NCI-H128 (cell line): ENCODE data around the gene LNPK.
"Not testable (repeated sequence)": the region's sequence is repeated elsewhere in the genome, so short reads cannot be mapped to it uniquely, and the experiment has no call there.

Source experiments
- DNase-seq: peaks from one replicate; lab custom pipeline; 2025; ENCODE audit not compliant: unreplicated experiment; lab: John Stamatoyannopoulos, UW

LNPK gene

GRCh38 chr2:175976391-175977157, 25.5 kb downstream of the LNPK start:
- no peak for DNase-seq

- no peak for DNase-seq
These were observed 28.7 kb downstream of the LNPK start for GRCh38 chr2:175973373-175973772.

GRCh38 chr2:175966839-175967238, 35.2 kb downstream of the LNPK start:
- DNase-seq = no peak

DNA sequence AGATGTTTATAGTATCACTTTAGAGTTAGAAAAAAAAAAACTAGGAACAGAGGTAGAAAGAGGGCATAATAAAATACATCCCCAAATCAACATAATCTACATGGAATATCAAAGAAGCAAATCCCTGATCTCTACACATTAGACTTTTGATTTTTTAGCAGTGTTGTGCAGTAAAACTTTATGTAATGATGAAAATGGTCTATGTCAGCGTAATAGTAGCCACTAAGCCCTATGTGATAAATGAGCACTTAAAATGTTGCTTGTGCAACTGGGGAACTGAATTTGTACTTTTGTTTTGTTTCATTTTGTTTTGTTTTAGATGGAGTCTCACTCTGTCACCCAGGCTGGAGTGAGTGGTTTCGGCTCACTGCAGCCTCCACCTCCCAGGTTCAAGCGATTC, 36.3 kb downstream of the LNPK start:
- no peak for DNase-seq

- DNase-seq = no peak
These were observed 37.9 kb downstream of the LNPK start for GRCh38 chr2:175964195-175964594.

GRCh38 chr2:175963171-175963570, 38.9 kb downstream of the LNPK start:
- DNase-seq = not testable (repeated sequence)

GRCh38 chr2:175957845-175958244, 44.2 kb downstream of the LNPK start:
- no peak for DNase-seq

DNA sequence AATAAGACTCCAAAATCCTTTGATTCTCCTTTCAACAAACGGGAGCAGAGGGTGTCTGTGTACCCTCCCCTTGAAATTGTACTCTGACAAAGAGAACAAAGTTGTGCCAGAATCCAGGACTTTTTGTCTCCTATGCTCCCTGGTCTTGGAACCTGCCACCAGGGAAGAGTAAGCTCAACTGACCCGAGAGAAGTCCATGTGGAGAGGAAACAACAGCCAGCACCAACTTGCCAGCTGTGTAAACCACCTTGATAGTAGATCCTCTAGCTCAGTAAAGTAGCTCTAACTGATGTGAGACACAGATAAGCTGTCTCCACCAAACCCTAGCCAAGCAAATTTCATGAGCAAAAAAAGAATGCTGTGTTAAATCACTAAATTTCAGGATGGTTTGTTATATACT, 46.9 kb downstream of the LNPK start:
- DNase-seq = no peak

- DNase-seq = no peak
These were observed 51.6 kb downstream of the LNPK start for GRCh38 chr2:175950512-175950911.

DNA sequence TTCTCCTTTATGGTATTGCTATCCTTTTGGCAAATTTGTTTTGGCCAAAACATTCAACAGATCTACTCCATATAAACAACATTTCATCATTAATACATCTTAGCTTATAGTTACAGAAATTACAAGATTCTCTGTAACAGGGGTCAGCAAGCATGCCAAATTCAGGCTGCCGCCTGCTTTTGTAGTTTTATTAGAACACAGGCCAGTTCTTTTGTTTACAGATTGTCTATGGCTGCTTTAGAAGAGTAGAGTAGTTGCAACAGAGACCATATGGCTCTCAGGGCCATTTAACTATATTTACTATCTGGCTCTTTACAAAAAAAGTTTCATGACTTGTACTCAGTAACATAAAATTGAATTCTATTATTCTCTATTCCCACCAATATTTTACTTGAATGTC, 53.9 kb downstream of the LNPK start:
- no peak for DNase-seq

DNA sequence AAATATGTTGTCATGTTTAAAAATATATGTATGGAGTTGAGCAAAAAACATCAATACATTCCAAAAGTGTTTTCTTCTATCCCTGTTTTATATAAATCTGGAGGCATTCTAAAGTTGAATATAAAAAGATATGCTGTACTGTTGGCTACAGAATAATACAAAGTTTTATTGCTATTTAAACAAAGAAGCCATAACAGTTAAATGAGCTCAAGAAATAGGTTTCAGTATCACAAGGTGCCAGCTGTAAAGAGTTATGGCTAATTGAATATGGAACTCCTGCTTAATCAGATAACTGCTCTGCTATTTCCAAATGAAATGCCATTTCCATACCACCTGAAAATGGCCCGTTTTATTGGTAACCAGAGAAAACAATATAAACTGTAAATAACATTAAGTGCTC, 55.0 kb downstream of the LNPK start:
- DNase-seq = no peak

DNA sequence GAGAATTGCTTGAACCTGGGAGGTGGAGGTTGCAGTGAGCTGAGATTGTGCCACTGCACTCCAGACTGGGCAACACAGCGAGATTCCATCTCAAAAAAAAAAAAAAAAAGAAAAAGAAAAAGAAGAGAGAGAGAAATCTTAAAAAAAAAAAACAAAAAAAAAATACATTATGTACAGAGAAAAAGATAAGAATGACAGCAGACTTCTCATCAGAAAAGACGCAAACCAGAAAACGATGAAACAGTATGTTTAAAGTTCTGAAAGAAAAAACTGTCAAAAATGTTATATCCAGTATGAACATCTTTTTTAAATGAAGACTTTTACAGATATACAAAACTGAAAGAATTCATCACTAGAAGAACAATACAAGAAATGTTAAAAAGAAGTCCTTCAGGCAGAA, 60.4 kb downstream of the LNPK start:
- DNase-seq = no peak

GRCh38 chr2:175937216-175937615, 64.9 kb downstream of the LNPK start:
- no peak for DNase-seq

GRCh38 chr2:175935289-175936181, 66.5 kb downstream of the LNPK start:
- no peak for DNase-seq

GRCh38 chr2:175932675-175933074, 69.4 kb downstream of the LNPK start:
- no peak for DNase-seq

- DNase-seq = no peak
These were observed 70.3 kb downstream of the LNPK start for GRCh38 chr2:175931805-175932204.

DNA sequence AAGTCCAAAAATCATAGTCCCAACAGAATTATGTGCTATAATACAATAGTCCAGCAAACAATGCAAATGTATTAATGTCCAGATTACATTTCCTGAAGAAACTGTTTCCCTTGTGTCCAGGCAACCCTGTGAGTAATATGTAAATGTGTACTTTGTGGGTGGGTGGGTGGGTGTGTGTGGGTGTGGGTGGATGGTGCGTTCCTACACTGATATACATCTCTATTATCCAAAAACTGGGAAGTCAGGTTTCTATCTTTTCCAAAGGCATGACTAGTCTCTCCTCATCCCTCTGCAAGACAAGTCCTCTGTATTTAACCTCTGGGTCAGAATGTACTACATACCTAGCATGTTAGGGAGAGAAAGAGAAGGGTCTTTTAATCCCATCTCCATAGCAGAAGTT, 71.6 kb downstream of the LNPK start:
- no peak for DNase-seq

DNA sequence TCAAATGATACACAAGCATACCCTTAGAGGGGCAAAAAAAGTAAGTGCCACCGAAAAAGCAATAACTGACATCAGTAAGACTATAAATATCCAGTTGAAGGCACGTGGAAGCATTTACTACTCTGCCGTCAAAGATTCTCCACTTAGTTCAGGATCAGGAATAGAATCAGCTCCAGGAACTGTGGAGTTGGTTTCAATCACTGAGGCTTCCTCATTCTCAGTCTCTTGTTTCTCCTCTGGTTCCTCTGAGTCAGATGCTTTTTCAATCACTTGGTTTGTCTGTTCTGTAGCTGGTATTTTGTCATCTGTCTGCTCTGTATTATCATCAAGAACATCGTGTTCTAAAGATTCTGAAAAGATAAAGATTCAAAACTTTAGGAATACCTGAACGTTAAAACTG, 72.2 kb downstream of the LNPK start:
- DNase-seq = no peak

DNA sequence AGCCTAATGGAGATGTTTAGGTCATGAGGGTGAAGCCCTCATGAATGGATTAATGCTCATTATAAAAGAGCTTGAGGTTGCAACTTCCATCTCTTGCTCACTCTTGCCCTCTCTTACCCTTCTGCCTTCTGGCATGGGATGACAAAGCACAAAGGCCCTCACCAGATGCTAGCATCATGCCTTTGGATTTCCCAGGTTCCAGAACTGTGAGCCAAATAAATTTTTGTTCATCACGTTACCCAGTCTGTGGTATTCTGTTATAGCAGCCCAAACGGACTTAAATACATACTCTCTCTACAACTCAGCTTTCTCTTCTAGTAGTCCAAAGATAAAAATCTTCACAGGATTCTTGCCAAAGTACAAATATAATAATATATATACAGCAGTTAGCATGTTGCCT, 75.8 kb downstream of the LNPK start:
- no peak for DNase-seq

GRCh38 chr2:175922160-175922559, 79.9 kb downstream of the LNPK start:
- DNase-seq = no peak

- DNase-seq = no peak
These were observed 83.1 kb downstream of the LNPK start for GRCh38 chr2:175918935-175919334.

- DNase-seq = no peak
These were observed 87.2 kb downstream of the LNPK start for GRCh38 chr2:175914846-175915245.
